Tibial artery (tissue), 4 donors: Measurements from ENCODE around the gene PNLIPRP1.

Experiments used
- DNase-seq, 2 donors: peaks; one replicate each; pipeline ENCODE4 v3.0.0-alpha.2; 2019
- H3K27ac ChIP-seq, 2 donors: fragments of 200-600 bp; sonication (generic) in 1 of 2; 1 replicate in 1 of 2; 2 replicates in 1 of 2; pipeline ENCODE4 v1.5.1; 2018 to 2019; ENCODE audit warnings: mild to moderate bottlenecking in 1 of 2
- H3K27me3 ChIP-seq, 2 donors: fragments of 200-600 bp; sonication (generic) in 1 of 2; one replicate each; pipeline versions ENCODE4 v1.5.1 to v1.6.0; 2016 to 2019
- H3K36me3 ChIP-seq, 3 donors: fragments of 200-600 bp; sonication (generic) in 2 of 3; one replicate each; pipeline ENCODE4 v1.5.1; 2016 to 2019; ENCODE audit warnings: mild to moderate bottlenecking in 2 of 3
- H3K4me1 ChIP-seq, 4 donors: fragments of 200-600 bp; sonication (generic) in 2 of 4; 1 replicate in 3 of 4; 2 replicates in 1 of 4; pipeline ENCODE4 v1.5.1; 2016 to 2019
- H3K4me3 ChIP-seq, 2 donors: fragments of 200-600 bp; sonication (generic) in 1 of 2; 1 replicate in 1 of 2; 2 replicates in 1 of 2; pipeline ENCODE4 v1.5.1; 2018 to 2019; ENCODE audit warnings: mild to moderate bottlenecking in 2 of 2
- H3K9me3 ChIP-seq, 3 donors: fragments of 200-600 bp; sonication (generic) in 1 of 3; one replicate each; pipeline ENCODE4 v1.5.1; 2016 to 2019
- CTCF ChIP-seq, 2 experiments: fragments of 200-600 bp in 1 of 2; fragments of 450-650 bp in 1 of 2; IDR thresholded peaks; one replicate each; pipeline ENCODE4 v1.5.1; 2017 to 2019; ENCODE audit warnings: antibody characterized with exemption in 2 of 2, mild to moderate bottlenecking in 1 of 2, moderate library complexity in 1 of 2
- intact Hi-C: fragments of 100-400 bp; cut with DNase I; formaldehyde crosslinking; loops from one replicate; pipeline ENCODE4 v1.15.0; 2023; ENCODE audit warnings: low total_unique reads

PNLIPRP1 gene

GRCh38 chr10:116599991-116600390, 9.2 kb downstream of the PNLIPRP1 start:
- H3K4me1 ChIP-seq: no peaks in the 10 kb centered on the region
- no peak for TF ChIP-seq CTCF (IDR thresholded peaks at IDR 0.05)
- intact Hi-C loops: no loop called here
- no peaks in the 10 kb centered on the region for H3K9me3 ChIP-seq
- H3K27ac ChIP-seq: no peak overlapping the region
- H3K4me3 ChIP-seq: no peak overlapping the region
- no peak for DNase-seq
- peaks cover 0 to 2% of the 10 kb centered on the region in 2 donors for H3K27me3 ChIP-seq
- no peaks in the 10 kb centered on the region for H3K36me3 ChIP-seq

- no peak for DNase-seq
- no peak for TF ChIP-seq CTCF (IDR thresholded peaks at IDR 0.05)
- H3K4me1 ChIP-seq: no peaks in the 10 kb centered on the region
- H3K9me3 ChIP-seq: no peaks in the 10 kb centered on the region
- intact Hi-C loops: no loop called here
- H3K36me3 ChIP-seq: no peaks in the 10 kb centered on the region
- peaks cover 0 to 9% of the 10 kb centered on the region in 2 donors for H3K27me3 ChIP-seq
- no peak overlapping the region for H3K27ac ChIP-seq
- no peak overlapping the region for H3K4me3 ChIP-seq
Measured at GRCh38 chr10:116602648-116603400, 12.1 kb downstream of the PNLIPRP1 start.

- no peaks in the 10 kb centered on the region for H3K4me1 ChIP-seq
- TF ChIP-seq CTCF (IDR thresholded peaks at IDR 0.05): no peak
- H3K36me3 ChIP-seq: no peaks in the 10 kb centered on the region
- H3K9me3 ChIP-seq: peaks cover 0 to 11% (median 9%) of the 10 kb centered on the region in 3 donors
- intact Hi-C loops: no loop called here
- no peak overlapping the region for H3K27ac ChIP-seq
- H3K27me3 ChIP-seq: peaks cover 0 to 33% of the 10 kb centered on the region in 2 donors
- DNase-seq: no peak
- H3K4me3 ChIP-seq: no peak overlapping the region
Measured at GRCh38 chr10:116606061-116606483, 15.3 kb downstream of the PNLIPRP1 start.

GRCh38 chr10:116607336-116607735, 16.6 kb downstream of the PNLIPRP1 start:
- Histone ChIP-seq H3K36me3 (no peaks in the 10 kb centered on the region), H3K27ac (no peak overlapping the region), H3K4me3 (no peak overlapping the region), H3K4me1 (no peaks in the 10 kb centered on the region), H3K27me3 (peaks cover 0 to 35% of the 10 kb centered on the region in 2 donors), H3K9me3 (peaks cover 0 to 11% (median 9%) of the 10 kb centered on the region in 3 donors)
- intact Hi-C loops: no loop called here
- no peak for DNase-seq
- TF ChIP-seq CTCF (IDR thresholded peaks at IDR 0.05): no peak

- Histone ChIP-seq H3K9me3 (peaks cover 0 to 11% (median 9%) of the 10 kb centered on the region in 3 donors), H3K27ac (no peak overlapping the region), H3K27me3 (peaks cover 0 to 35% of the 10 kb centered on the region in 2 donors), H3K4me3 (no peak overlapping the region), H3K36me3 (no peaks in the 10 kb centered on the region), H3K4me1 (no peaks in the 10 kb centered on the region)
- intact Hi-C loops: no loop called here
- DNase-seq: no peak
- no peak for TF ChIP-seq CTCF (IDR thresholded peaks at IDR 0.05)
Measured at GRCh38 chr10:116608686-116609594, 18.2 kb downstream of the PNLIPRP1 start.
